ENCODE data around the gene PPM1N. TPM values are rescaled to one million over a fixed set of nuclear protein-coding genes. Genes with fewer than 3 reads are reported as not detected.

PPM1N gene
- total RNA-seq, 3 donors from 2014 or later (not counting 1 experiment from before 2014, with no cell fraction given): 5.1 to 8.3 (median 6.8) TPM

DNA sequence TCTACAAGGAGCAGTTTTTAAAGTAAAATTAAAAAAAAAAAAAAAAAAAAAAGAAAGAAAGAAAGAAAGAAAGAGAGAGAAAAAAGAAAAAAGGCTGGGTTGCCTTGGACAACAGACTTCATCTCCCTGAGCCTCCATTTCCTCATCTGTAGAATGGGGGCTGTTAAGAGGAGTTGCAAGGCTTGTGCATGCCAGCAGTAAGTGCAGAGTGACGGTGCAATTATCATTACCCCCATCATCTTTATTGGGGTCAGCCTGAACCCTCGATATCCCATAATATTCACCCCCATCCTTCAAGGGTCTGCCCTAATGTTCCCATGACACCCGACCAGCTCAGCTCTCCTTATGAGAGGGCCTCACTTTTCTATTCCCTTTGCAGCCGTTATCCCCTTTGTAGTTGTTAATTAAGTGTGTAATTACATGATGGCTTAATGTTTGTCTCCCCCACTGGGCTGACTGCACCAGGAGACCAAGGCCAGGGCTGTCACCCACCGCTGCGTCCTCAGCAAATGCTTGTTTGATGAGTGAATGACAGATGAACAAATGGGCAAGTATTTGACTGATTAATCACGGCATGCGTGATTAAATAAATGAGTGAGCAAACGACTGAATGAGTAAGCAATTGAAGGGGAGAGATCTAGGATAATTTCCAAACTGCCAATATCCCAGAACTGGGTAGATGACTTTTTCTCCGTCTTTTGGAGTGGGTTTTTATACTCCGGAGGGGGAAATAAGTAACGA lies 20.4 kb upstream of the PPM1N start:
- Histone ChIP-seq H3K4me3 (ENCODE audit: low read length) (peak overlapping the region; percentile 60), H3K4me1 (ENCODE audit: control insufficient read depth, insufficient read depth, low read length) (peaks cover 30% of the 10 kb centered on the region), H3K36me3 (ENCODE audit: control insufficient read depth, insufficient read depth, low read length) (no peaks in the 10 kb centered on the region), H3K27ac (ENCODE audit: low read length) (peak overlapping the region; percentile 89), H3K9me3 (ENCODE audit: control insufficient read depth, insufficient read depth, low read length) (no peaks in the 10 kb centered on the region), H3K27me3 (ENCODE audit: control insufficient read depth, insufficient read depth, low read length) (peaks cover 2% of the 10 kb centered on the region)
- Mint-ChIP-seq H3K27ac (peak overlapping the region; percentile 87 to 90), H3K4me3 (peak overlapping the region; percentile 85), H3K9me3 (no peaks in the 10 kb centered on the region), H3K36me3 (no peaks in the 10 kb centered on the region), H3K4me1 (peaks cover 44 to 61% of the 10 kb centered on the region in 2 donors), H3K27me3 (ENCODE audit: low read depth in 2 of 2) (peaks cover 2 to 16% of the 10 kb centered on the region in 2 donors)
- DNase-seq (peak in 1 of 2 donors; percentile 66), ATAC-seq (peak in 1 of 3 donors; percentile 9)
- 6% methylated on average over 12 of the region's 12 CpGs for whole genome bisulfite sequencing (ENCODE audit: insufficient coverage)
- TF ChIP-seq, protein P1, sequence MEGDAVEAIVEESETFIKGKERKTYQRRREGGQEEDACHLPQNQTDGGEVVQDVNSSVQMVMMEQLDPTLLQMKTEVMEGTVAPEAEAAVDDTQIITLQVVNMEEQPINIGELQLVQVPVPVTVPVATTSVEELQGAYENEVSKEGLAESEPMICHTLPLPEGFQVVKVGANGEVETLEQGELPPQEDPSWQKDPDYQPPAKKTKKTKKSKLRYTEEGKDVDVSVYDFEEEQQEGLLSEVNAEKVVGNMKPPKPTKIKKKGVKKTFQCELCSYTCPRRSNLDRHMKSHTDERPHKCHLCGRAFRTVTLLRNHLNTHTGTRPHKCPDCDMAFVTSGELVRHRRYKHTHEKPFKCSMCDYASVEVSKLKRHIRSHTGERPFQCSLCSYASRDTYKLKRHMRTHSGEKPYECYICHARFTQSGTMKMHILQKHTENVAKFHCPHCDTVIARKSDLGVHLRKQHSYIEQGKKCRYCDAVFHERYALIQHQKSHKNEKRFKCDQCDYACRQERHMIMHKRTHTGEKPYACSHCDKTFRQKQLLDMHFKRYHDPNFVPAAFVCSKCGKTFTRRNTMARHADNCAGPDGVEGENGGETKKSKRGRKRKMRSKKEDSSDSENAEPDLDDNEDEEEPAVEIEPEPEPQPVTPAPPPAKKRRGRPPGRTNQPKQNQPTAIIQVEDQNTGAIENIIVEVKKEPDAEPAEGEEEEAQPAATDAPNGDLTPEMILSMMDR (IDR thresholded peaks at IDR 0.05): no peak
- intact Hi-C loops (cut with micrococcal nuclease): loop anchor here (1.0 to 2.0 kb wide), 2 partner anchors 51 to 73 kb away; partner anchors contain the start of gene PPP1R13L

GRCh38 chr19:45478454-45479238 lies 19.6 kb upstream of the PPM1N start:
- intact Hi-C loops (cut with micrococcal nuclease): loop anchor here (1.0 to 2.0 kb wide), 3 partner anchors 39 to 74 kb away; partner anchors contain the start of gene PPP1R13L
- H3K4me1 Mint-ChIP-seq: peaks cover 42 to 55% of the 10 kb centered on the region in 2 donors
- H3K27ac ChIP-seq (ENCODE audit: low read length): peak overlapping the region; percentile 89
- peak overlapping the region; percentile 87 to 90 for H3K27ac Mint-ChIP-seq
- H3K36me3 ChIP-seq (ENCODE audit: control insufficient read depth, insufficient read depth, low read length): no peaks in the 10 kb centered on the region
- DNase-seq (peak; percentile 88 to 96), ATAC-seq (peak; percentile 58 to 84 (median 67))
- TF ChIP-seq, protein P1 (IDR thresholded peaks at IDR 0.05): peak; percentile 76
- no peaks in the 10 kb centered on the region for H3K36me3 Mint-ChIP-seq
- H3K4me1 ChIP-seq (ENCODE audit: control insufficient read depth, insufficient read depth, low read length): peaks cover 30% of the 10 kb centered on the region
- under 1% methylated on average over 36 of the region's 39 CpGs for WGBS (ENCODE audit: insufficient coverage)
- H3K9me3 ChIP-seq (ENCODE audit: control insufficient read depth, insufficient read depth, low read length): no peaks in the 10 kb centered on the region
- peak overlapping the region; percentile 60 for H3K4me3 ChIP-seq (ENCODE audit: low read length)
- no peaks in the 10 kb centered on the region for H3K27me3 ChIP-seq (ENCODE audit: control insufficient read depth, insufficient read depth, low read length)
- peaks cover 0 to 10% of the 10 kb centered on the region in 2 donors for H3K27me3 Mint-ChIP-seq (ENCODE audit: low read depth in 2 of 2)
- no peaks in the 10 kb centered on the region for H3K9me3 Mint-ChIP-seq
- peak overlapping the region; percentile 74 for H3K4me3 Mint-ChIP-seq

DNA sequence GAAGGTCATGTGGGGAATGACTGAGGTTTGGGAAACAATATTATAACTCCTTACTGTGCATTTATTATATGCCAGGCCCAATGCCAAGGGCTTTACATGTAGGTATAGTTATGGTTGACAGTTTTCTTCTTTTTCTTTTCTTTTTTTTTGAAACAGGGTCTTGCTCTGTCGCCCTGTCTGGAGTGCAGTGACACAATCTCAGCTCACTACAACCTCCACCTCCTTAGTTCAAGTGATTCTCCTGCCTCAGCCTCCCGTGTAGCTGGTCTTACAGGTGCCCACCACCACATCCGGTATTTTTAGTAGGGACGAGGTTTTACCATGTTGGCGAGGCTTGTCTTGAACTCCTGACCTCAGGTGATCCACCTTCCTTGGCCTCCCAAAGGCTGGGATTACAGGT lies 15.2 kb upstream of the PPM1N start:
- TF ChIP-seq, protein P1 (IDR thresholded peaks at IDR 0.05): no peak
- Mint-ChIP-seq H3K4me1 (peaks cover 12 to 26% of the 10 kb centered on the region in 2 donors), H3K27me3 (ENCODE audit: low read depth in 2 of 2) (no peaks in the 10 kb centered on the region), H3K9me3 (no peaks in the 10 kb centered on the region), H3K4me3 (no peak overlapping the region), H3K27ac (no peak overlapping the region), H3K36me3 (no peaks in the 10 kb centered on the region)
- ATAC-seq (no peak), DNase-seq (no peak)
- Histone ChIP-seq H3K4me3 (ENCODE audit: low read length) (no peak overlapping the region), H3K4me1 (ENCODE audit: control insufficient read depth, insufficient read depth, low read length) (peaks cover 18% of the 10 kb centered on the region), H3K27ac (ENCODE audit: low read length) (no peak overlapping the region), H3K36me3 (ENCODE audit: control insufficient read depth, insufficient read depth, low read length) (no peaks in the 10 kb centered on the region), H3K27me3 (ENCODE audit: control insufficient read depth, insufficient read depth, low read length) (no peaks in the 10 kb centered on the region), H3K9me3 (ENCODE audit: control insufficient read depth, insufficient read depth, low read length) (no peaks in the 10 kb centered on the region)
- intact Hi-C loops (cut with micrococcal nuclease): no loop called here
- 87% methylated on average over 5 of the region's 5 CpGs for WGBS (ENCODE audit: insufficient coverage)
